ENCODE data around the gene CFB. TPM values are rescaled to one million over a fixed set of nuclear protein-coding genes. Genes with fewer than 3 reads are reported as not detected.

The CFB gene
- total RNA-seq, 1 experiment from 2014 or later: 0.31 TPM

- Histone ChIP-seq H2BK120ac (ENCODE audit: low read depth, low read length, poor library complexity, severe bottlenecking) (no peak overlapping the region), H2BK5ac (ENCODE audit: insufficient read length, low read length) (no peak overlapping the region), H3K9ac (ENCODE audit: extremely low read depth, insufficient read length, low read length) (no peak overlapping the region), H3K27ac (ENCODE audit: insufficient read length, low read depth, low read length) (no peak overlapping the region), H2BK15ac (ENCODE audit: low read depth, low read length) (no peak overlapping the region), H3K56ac (ENCODE audit: insufficient read length, low read depth, low read length) (no peak overlapping the region), H2AK5ac (ENCODE audit: insufficient read length, low read length) (no peak overlapping the region), H2AFZ (ENCODE audit: low read length) (no peak overlapping the region), H4K8ac (replicated peaks; ENCODE audit: insufficient read length, low read depth, low read length) (no peak overlapping the region), H3K27me3 (ENCODE audit: insufficient read depth, low read length) (no peaks in the 10 kb centered on the region), H3K4me2 (ENCODE audit: insufficient read depth, insufficient read length, low read length) (no peak overlapping the region), H3T11ph (ENCODE audit: low read length) (no peak overlapping the region), H3K14ac (ENCODE audit: insufficient read depth, low read length) (no peak overlapping the region; the same call in 1 of the 2 replicates), H3K23me2 (ENCODE audit: insufficient read length, low read depth, low read length, poor library complexity, severe bottlenecking) (no peaks in the 10 kb centered on the region), H3K23ac (ENCODE audit: insufficient read length, low read depth, low read length) (no peak overlapping the region), H3K4ac (ENCODE audit: low read depth, low read length) (no peak overlapping the region), H4K91ac (ENCODE audit: insufficient read length, low read depth, low read length) (no peak overlapping the region), H3K9me3 (ENCODE audit: control insufficient read depth, low read depth, low read length) (no peaks in the 10 kb centered on the region), H3K18ac (ENCODE audit: insufficient read length, low read depth, low read length) (no peak overlapping the region), H3K79me2 (ENCODE audit: insufficient read depth, low read length) (no peaks in the 10 kb centered on the region), H3K4me1 (ENCODE audit: insufficient read depth, low read length) (no peaks in the 10 kb centered on the region), H2BK12ac (ENCODE audit: insufficient read length, low read depth, low read length) (no peak overlapping the region), H2BK20ac (ENCODE audit: low read depth, low read length, poor library complexity, severe bottlenecking) (no peak overlapping the region), H4K20me1 (ENCODE audit: control insufficient read depth, insufficient read depth, insufficient read length) (no peaks in the 10 kb centered on the region), H4K5ac (ENCODE audit: insufficient read length, low read depth, low read length) (no peak overlapping the region), H3K79me1 (ENCODE audit: insufficient read depth, low read depth, low read length, poor library complexity, severe bottlenecking) (no peaks in the 10 kb centered on the region)
- Mint-ChIP-seq H3K27ac (no peak overlapping the region), H3K4me1 (0 out of 4 replicates have a peak, but pooled peaks cover 0 to 2% of the 10 kb centered on the region in 2 experiments), H3K27me3 (ENCODE audit: low read depth) (no peaks in the 10 kb centered on the region), H3K4me3 (no peak overlapping the region), H3K9me3 (no peaks in the 10 kb centered on the region), H3K36me3 (ENCODE audit: insufficient read depth in 1 of 3, low read depth in 3 of 3) (no peaks in the 10 kb centered on the region)
- DNase-seq: no peak
- WGBS (ENCODE audit: extremely low coverage, insufficient read length, low lambda C conversion rate): no CpG with 5 or more reads among the region's 6 CpGs
- no peak for TF ChIP-seq CTCF (conservative IDR thresholded peaks at IDR 0.05)
Measured at GRCh38 chr6:31919624-31920303, 26.1 kb upstream of the CFB start.
